GM12878 (cell line): ENCODE measurements around the gene CCDC85B. TPM values are rescaled to one million over a fixed set of nuclear protein-coding genes. Genes with fewer than 3 reads are reported as not detected.
A peak's percentile ranks its signal among the peaks of the same experiment; 100 is the strongest.

ENCODE experiments used
- ATAC-seq: fragments of 200-7000 bp; cut with Tn5 transposase; 3 replicates; pipeline ENCODE4 v1.9.1; 2020; ENCODE audit warnings: mild to moderate bottlenecking, moderate library complexity
- BruUV-seq: library from RNA; stranded (reverse); fragments of 400-500 nt; replicated peaks from 2 replicates; lab custom pipeline; 2021; lab: Mats Ljungman, UMichigan
- CTCF ChIA-PET: fragments of 300-600 bp; sonication (Branson Sonifier 250); formaldehyde crosslinking; extraction: SDS; loops from one replicate; lab custom pipeline; 2021; ENCODE audit warnings: inconsistent platforms; lab: Yijun Ruan, JAX
- POLR2A ChIA-PET: fragments of 350-600 bp; formaldehyde crosslinking; extraction: SDS; loops from one replicate; lab custom pipeline; 2021; ENCODE audit warnings: inconsistent platforms; lab: Charles Lee
- RAD21 ChIA-PET: fragments of 300-600 bp; sonication (Branson Sonifier 250); formaldehyde crosslinking; loops from one replicate; lab custom pipeline; 2023; ENCODE audit warnings: antibody characterized with exemption; ENCODE audit not compliant: unreplicated experiment; lab: Charles Lee
- SMC1A ChIA-PET: fragments of 300-600 bp; sonication (Branson Sonifier 250); formaldehyde crosslinking; loops from one replicate; lab custom pipeline; 2023; ENCODE audit not compliant: unreplicated experiment, uncharacterized antibody; lab: Charles Lee
- DNase-seq: peaks from one replicate; pipeline ENCODE4 v3.0.0-alpha.2; 2011; ENCODE audit warnings: low read depth, low spot score
- FAIRE-seq: peaks from 3 replicates; lab custom pipeline; 2011; peaks lifted over from hg19 to GRCh38; lab: Jason Lieb, UNC
- H2AFZ ChIP-seq: 2 replicates; pipeline ENCODE4 v1.6.0; 2011; ENCODE audit warnings: low read depth, low read length, control low read depth; ENCODE audit not compliant: control insufficient read depth
- H3K27ac ChIP-seq: 2 replicates; pipeline ENCODE4 v1.5.1; 2011; ENCODE audit warnings: control low read depth; ENCODE audit not compliant: control insufficient read depth, insufficient read depth
- H3K27me3 ChIP-seq, 2 experiments: replicated peaks in 1 of 2; 2 replicates each; pipeline versions ENCODE4 v1.6.0 to v1.6.1; 2011; ENCODE audit warnings: low read length in 1 of 2; ENCODE audit not compliant: control insufficient read depth in 2 of 2, insufficient read depth in 2 of 2
- H3K36me3 ChIP-seq, 2 experiments: 2 replicates each; pipeline ENCODE4 v1.5.1; 2011; ENCODE audit warnings: low read length in 1 of 2; ENCODE audit not compliant: control insufficient read depth in 2 of 2, insufficient read depth in 2 of 2
- H3K4me1 ChIP-seq: 2 replicates; pipeline ENCODE4 v1.6.1; 2011; ENCODE audit warnings: mild to moderate bottlenecking, low read length, moderate library complexity, mixed read lengths; ENCODE audit not compliant: control insufficient read depth, insufficient read depth
- H3K4me2 ChIP-seq: 2 replicates; pipeline ENCODE4 v1.6.0; 2011; ENCODE audit warnings: control low read depth; ENCODE audit not compliant: control insufficient read depth, insufficient read depth
- H3K4me3 ChIP-seq: fragments of 200-600 bp; sonication (generic); 2 replicates; pipeline ENCODE4 v1.5.1; 2016
- H3K79me2 ChIP-seq: 2 replicates; pipeline ENCODE4 v1.6.0; 2011; ENCODE audit warnings: low read length; ENCODE audit not compliant: control insufficient read depth, insufficient read depth
- H3K9ac ChIP-seq: 2 replicates; pipeline ENCODE4 v1.8.0; 2011; ENCODE audit warnings: low read length, control low read depth, mixed read lengths; ENCODE audit not compliant: control insufficient read depth, insufficient read depth
- H3K9me3 ChIP-seq: replicated peaks from 3 replicates; pipeline ENCODE4 v1.5.1; 2011; ENCODE audit warnings: mild to moderate bottlenecking, low read length; ENCODE audit not compliant: control insufficient read depth, insufficient read depth
- H4K20me1 ChIP-seq: 2 replicates; pipeline ENCODE4 v1.6.0; 2011; ENCODE audit not compliant: control insufficient read depth, insufficient read depth
- BACH1 ChIP-seq: fragments of 450-650 bp; IDR thresholded peaks from 2 replicates; pipeline ENCODE4 v1.6.1; 2017; ENCODE audit warnings: mild to moderate bottlenecking, borderline replicate concordance
- EED ChIP-seq: sonication (generic); IDR thresholded peaks from 2 replicates; pipeline ENCODE4 v1.6.1; 2016; ENCODE audit warnings: antibody characterized with exemption, low read depth
- PBX3 ChIP-seq: IDR thresholded peaks from 2 replicates; pipeline ENCODE4 v1.6.1; 2011; ENCODE audit warnings: mild to moderate bottlenecking, low read depth, low read length, moderate library complexity; ENCODE audit not compliant: insufficient replicate concordance
- POLR2AphosphoS5 ChIP-seq: IDR thresholded peaks from 2 replicates; pipeline ENCODE4 v1.6.1; 2011; ENCODE audit warnings: mild to moderate bottlenecking, low read length, inconsistent platforms
- WGBS: methylation state at CpG from one replicate; pipeline ENCODE4 v1.1.6; 2016; ENCODE audit warnings: low lambda C conversion rate; ENCODE audit not compliant: insufficient replicate concordance, insufficient coverage; ENCODE audit errors: missing lambda C conversion rate; 5-methylcytosine and 5-hydroxymethylcytosine counted together
- in situ Hi-C: fragments of 300-500 bp; cut with MboI; formaldehyde crosslinking; loops from 9 replicates; pipeline ENCODE4 v1.14.3; 2018; ENCODE audit warnings: mixed read lengths
- intact Hi-C: fragments of 100-400 bp; cut with micrococcal nuclease; formaldehyde crosslinking; loops from one replicate; pipeline ENCODE4 v1.14.2; 2022; ENCODE audit not compliant: unreplicated experiment
- polyA plus RNA-seq, 11 experiments: library from polyadenylated mRNA; depleted of rRNA in 4 of 11; unstranded in 6 of 11; stranded (reverse) in 5 of 11; fragments of >200 nt; fragmentation: Nextera tagmentation in 4 of 11; fragmentation: Illumina TruSeq in 1 of 11; extraction: Ambion mirVana in 4 of 11; extraction: Trizol in 1 of 11; gene quantifications; 1 replicate in 1 of 11; 2 replicates in 10 of 11; pipeline versions ENCODE4 v1.2.1 to v1.2.3, GENCODE V29; 2011 to 2016; ENCODE audit warnings: inconsistent platforms in 2 of 11, missing spikeins in 2 of 11, low read depth in 1 of 11
- total RNA-seq, 4 experiments: library from RNA; depleted of rRNA in 3 of 4; stranded (reverse); fragments of >200 nt in 3 of 4; fragmentation: Illumina TruSeq in 1 of 4; extraction: Trizol in 1 of 4; gene quantifications; 2 replicates each; pipeline versions ENCODE4 v1.2.1 to v1.2.3, GENCODE V29; 2013 to 2021

CCDC85B gene
- total and polyA plus RNA-seq, 10 of the 15 experiments (the other 5 are each of a cell fraction or from before 2014, with no cell fraction given) = 0.32 to 114 (median 49.5) TPM

DNA sequence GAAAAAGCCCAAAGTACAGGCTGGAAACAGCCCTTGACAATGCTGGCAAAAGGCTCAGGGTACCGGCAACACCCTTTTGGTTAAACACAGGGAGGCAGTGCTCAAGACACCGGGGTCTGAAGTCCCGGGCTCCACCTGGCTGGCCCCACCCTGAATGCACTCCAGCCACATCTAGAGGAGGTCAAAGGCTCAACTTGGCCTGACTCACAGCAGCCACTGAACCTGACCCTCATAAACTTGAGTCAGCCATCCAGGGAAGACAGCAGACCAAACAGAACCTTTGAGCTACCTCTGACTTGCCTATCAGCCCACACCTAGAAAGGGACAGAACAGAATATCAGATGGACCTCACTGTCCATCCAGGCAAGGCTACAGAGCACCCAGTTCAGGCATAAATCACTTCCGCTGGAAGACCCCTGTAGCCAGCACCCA, 36.3 kb upstream of the CCDC85B start:
- Histone ChIP-seq H3K4me3 (no peak overlapping the region), H3K9ac (no peak overlapping the region), H2AFZ (no peak overlapping the region), H4K20me1 (peaks cover 24% of the 10 kb centered on the region), H3K27me3 (no peaks in the 10 kb centered on the region), H3K4me2 (no peak overlapping the region), H3K36me3 (peaks cover 32 to 41% of the 10 kb centered on the region in 2 experiments; a peak in 3 of 4 replicates), H3K9me3 (peaks cover 2% of the 10 kb centered on the region; the same call in 2 of the 3 replicates), H3K79me2 (peaks cover 46% of the 10 kb centered on the region), H3K4me1 (peaks cover 10% of the 10 kb centered on the region), H3K27ac (no peak overlapping the region)
- ATAC-seq (no peak), FAIRE-seq (no peak), DNase-seq (no peak)
- CTCF ChIA-PET = interaction anchor here (0.6 to 1.2 kb wide), 2 partner anchors 37 to 137 kb away, joined by 3 read pairs; no protein-coding TSS in a partner anchor
- WGBS = 82% methylated on average over 4 of the region's 4 CpGs
- BruUV-seq = no TSS peak
- RAD21 ChIA-PET = interaction anchor here (0.5 kb wide), 1 partner anchor 282 kb away, joined by 3 read pairs; the partner anchor contains the start of gene FAM89B
- POLR2A ChIA-PET = no interaction called here
- intact Hi-C loops (no loop called here), in situ Hi-C loops (loop anchor here (25.0 kb wide), 1 partner anchor 1617 kb away; the partner anchor contains the start of genes DNAJC4, FKBP2, NUDT22 and PPP1R14B)
- TF ChIP-seq POLR2AphosphoS5 = peak; percentile 14
- TF ChIP-seq BACH1 = no peak
- TF ChIP-seq EED = no peak
- TF ChIP-seq PBX3 = no peak
- SMC1A ChIA-PET = no interaction called here
